Measurements from ENCODE around the gene ZRANB3. TPM values are rescaled to one million over a fixed set of nuclear protein-coding genes. Genes with fewer than 3 reads are reported as not detected.

ZRANB3 gene
- total RNA-seq, 1 donor from 2014 or later: 8.9 TPM

- Histone ChIP-seq H2AFZ (ENCODE audit: low read depth, low read length) (no peak overlapping the region), H3K9ac (ENCODE audit: low read length) (no peak overlapping the region), H3K9me3 (ENCODE audit: insufficient read depth, low read depth, low read length) (no peaks in the 10 kb centered on the region), H3K4me3 (ENCODE audit: insufficient read depth, low read depth, low read length) (no peak overlapping the region), H4K20me1 (ENCODE audit: insufficient read depth, low read length) (no peaks in the 10 kb centered on the region), H3K27me3 (ENCODE audit: insufficient read depth, low read length) (no peaks in the 10 kb centered on the region), H3K4me2 (ENCODE audit: low read length) (no peak overlapping the region), H3K27ac (ENCODE audit: low read depth, low read length) (no peak overlapping the region), H3K36me3 (ENCODE audit: insufficient read depth, low read length) (no peaks in the 10 kb centered on the region), H3K79me2 (ENCODE audit: insufficient read depth, low read length) (no peaks in the 10 kb centered on the region), H3K4me1 (ENCODE audit: insufficient read depth, low read length) (no peaks in the 10 kb centered on the region)
- Mint-ChIP-seq H3K9me3 (ENCODE audit: unreplicated experiment) (peaks cover 7% of the 10 kb centered on the region), H3K27me3 (ENCODE audit: low read depth, unreplicated experiment) (no peaks in the 10 kb centered on the region), H3K36me3 (ENCODE audit: low read depth, unreplicated experiment) (no peaks in the 10 kb centered on the region), H3K4me3 (ENCODE audit: unreplicated experiment) (no peak overlapping the region), H3K27ac (ENCODE audit: unreplicated experiment) (no peak overlapping the region), H3K4me1 (ENCODE audit: low read depth, unreplicated experiment) (no peaks in the 10 kb centered on the region)
- no peak for TF ChIP-seq EZH2 (IDR thresholded peaks at IDR 0.05; ENCODE audit: insufficient read depth, low read length)
- TF ChIP-seq CTCF (IDR thresholded peaks at IDR 0.05; ENCODE audit: insufficient read depth, low read depth, low read length): no peak
- FAIRE-seq: no peak
- no peak for DNase-seq (ENCODE audit: low read depth)
These were observed 300.9 kb downstream of the ZRANB3 start for GRCh38 chr2:135230150-135230549.

- Histone ChIP-seq H4K20me1 (ENCODE audit: insufficient read depth, low read length) (no peaks in the 10 kb centered on the region), H3K27ac (ENCODE audit: low read depth, low read length) (no peak overlapping the region), H3K79me2 (ENCODE audit: insufficient read depth, low read length) (no peaks in the 10 kb centered on the region), H3K9ac (ENCODE audit: low read length) (no peak overlapping the region), H3K4me3 (ENCODE audit: insufficient read depth, low read depth, low read length) (no peak overlapping the region), H3K4me1 (ENCODE audit: insufficient read depth, low read length) (no peaks in the 10 kb centered on the region), H2AFZ (ENCODE audit: low read depth, low read length) (no peak overlapping the region), H3K4me2 (ENCODE audit: low read length) (no peak overlapping the region), H3K36me3 (ENCODE audit: insufficient read depth, low read length) (no peaks in the 10 kb centered on the region), H3K27me3 (ENCODE audit: insufficient read depth, low read length) (no peaks in the 10 kb centered on the region), H3K9me3 (ENCODE audit: insufficient read depth, low read depth, low read length) (no peaks in the 10 kb centered on the region)
- no peak overlapping the region for H3K27ac Mint-ChIP-seq (ENCODE audit: unreplicated experiment)
- no peaks in the 10 kb centered on the region for H3K4me1 Mint-ChIP-seq (ENCODE audit: low read depth, unreplicated experiment)
- no peak for TF ChIP-seq CTCF (IDR thresholded peaks at IDR 0.05; ENCODE audit: insufficient read depth, low read depth, low read length)
- TF ChIP-seq EZH2 (IDR thresholded peaks at IDR 0.05; ENCODE audit: insufficient read depth, low read length): no peak
- no peaks in the 10 kb centered on the region for H3K27me3 Mint-ChIP-seq (ENCODE audit: low read depth, unreplicated experiment)
- no peak overlapping the region for H3K4me3 Mint-ChIP-seq (ENCODE audit: unreplicated experiment)
- no peaks in the 10 kb centered on the region for H3K36me3 Mint-ChIP-seq (ENCODE audit: low read depth, unreplicated experiment)
- no peaks in the 10 kb centered on the region for H3K9me3 Mint-ChIP-seq (ENCODE audit: unreplicated experiment)
- DNase-seq (ENCODE audit: low read depth) (peak; percentile 41), FAIRE-seq (no peak)
These were observed 303.6 kb downstream of the ZRANB3 start for GRCh38 chr2:135227386-135227785.

GRCh38 chr2:135226961-135227360 is 304.1 kb downstream of the ZRANB3 start:
- peak; percentile 18 for DNase-seq (ENCODE audit: low read depth)
- Mint-ChIP-seq H3K4me1 (ENCODE audit: low read depth, unreplicated experiment) (no peaks in the 10 kb centered on the region), H3K4me3 (ENCODE audit: unreplicated experiment) (no peak overlapping the region), H3K27ac (ENCODE audit: unreplicated experiment) (no peak overlapping the region), H3K36me3 (ENCODE audit: low read depth, unreplicated experiment) (no peaks in the 10 kb centered on the region), H3K9me3 (ENCODE audit: unreplicated experiment) (no peaks in the 10 kb centered on the region), H3K27me3 (ENCODE audit: low read depth, unreplicated experiment) (no peaks in the 10 kb centered on the region)
- no peak overlapping the region for H3K4me3 ChIP-seq (ENCODE audit: insufficient read depth, low read depth, low read length)
- no peaks in the 10 kb centered on the region for H3K27me3 ChIP-seq (ENCODE audit: insufficient read depth, low read length)
- no peaks in the 10 kb centered on the region for H3K36me3 ChIP-seq (ENCODE audit: insufficient read depth, low read length)
- H3K4me2 ChIP-seq (ENCODE audit: low read length): no peak overlapping the region
- H4K20me1 ChIP-seq (ENCODE audit: insufficient read depth, low read length): no peaks in the 10 kb centered on the region
- TF ChIP-seq EZH2 (IDR thresholded peaks at IDR 0.05; ENCODE audit: insufficient read depth, low read length): no peak
- no peak for TF ChIP-seq CTCF (IDR thresholded peaks at IDR 0.05; ENCODE audit: insufficient read depth, low read depth, low read length)
- no peak overlapping the region for H3K27ac ChIP-seq (ENCODE audit: low read depth, low read length)
- H3K9me3 ChIP-seq (ENCODE audit: insufficient read depth, low read depth, low read length): no peaks in the 10 kb centered on the region
- H3K4me1 ChIP-seq (ENCODE audit: insufficient read depth, low read length): no peaks in the 10 kb centered on the region
- no peak overlapping the region for H3K9ac ChIP-seq (ENCODE audit: low read length)
- FAIRE-seq: no peak
- H2AFZ ChIP-seq (ENCODE audit: low read depth, low read length): no peak overlapping the region
- no peaks in the 10 kb centered on the region for H3K79me2 ChIP-seq (ENCODE audit: insufficient read depth, low read length)
